Prostate gland (tissue), 2 donors: ENCODE results near the gene UTP25. TPM values are rescaled to one million over a fixed set of nuclear protein-coding genes. Genes with fewer than 3 reads are reported as not detected.

ENCODE experiments used
- DNase-seq: peaks from one replicate; pipeline ENCODE4 v3.0.0-alpha.2; 2019; ENCODE audit warnings: low spot score
- H3K27ac ChIP-seq, 2 donors: fragments of 200-600 bp; sonication (generic); 2 replicates each; pipeline ENCODE4 v1.5.1; 2017 to 2019
- H3K27me3 ChIP-seq: fragments of 200-600 bp; sonication (generic); replicated peaks from 2 replicates; pipeline ENCODE4 v1.5.1; 2019; ENCODE audit not compliant: insufficient read depth
- H3K36me3 ChIP-seq, 2 donors: fragments of 200-600 bp; sonication (generic); 1 replicate in 1 of 2; 2 replicates in 1 of 2; pipeline versions ENCODE4 v1.5.1 to v1.8.1; 2017 to 2019
- H3K4me1 ChIP-seq: fragments of 200-600 bp; sonication (generic); replicated peaks from 2 replicates; pipeline ENCODE4 v1.5.1; 2019
- H3K4me3 ChIP-seq, 2 donors: fragments of 200-600 bp; sonication (generic); 2 replicates each; pipeline ENCODE4 v1.5.1; 2017 to 2019
- H3K9me3 ChIP-seq: fragments of 200-600 bp; sonication (generic); 2 replicates; pipeline ENCODE4 v1.5.1; 2017
- POLR2A ChIP-seq: fragments of 450-650 bp; IDR thresholded peaks from one replicate; pipeline ENCODE4 v1.6.1; 2016; ENCODE audit warnings: antibody characterized with exemption, mild to moderate bottlenecking
- POLR2AphosphoS5 ChIP-seq: sonication (generic); formaldehyde crosslinking; IDR thresholded peaks from one replicate; pipeline ENCODE4 v1.6.1; 2017; ENCODE audit warnings: antibody characterized with exemption
- WGBS: methylation state at CpG from one replicate; pipeline ENCODE4 v1.1.5; 2018; 5-methylcytosine and 5-hydroxymethylcytosine counted together
- intact Hi-C: fragments of 100-400 bp; cut with DNase I; formaldehyde crosslinking; loops from one replicate; pipeline ENCODE4 v1.14.2; 2022
- total RNA-seq, 2 donors: library from RNA; depleted of rRNA; stranded (reverse); fragments of >200 nt; gene quantifications; one replicate each; pipeline ENCODE4 v1.1.0, GENCODE V29; 2016
- TF ChIP-seq, protein P1 (sequence below), 4 experiments: fragments of 200-600 bp in 2 of 4; fragments of 450-650 bp in 2 of 4; sonication (generic) in 2 of 4; IDR thresholded peaks; 1 replicate in 3 of 4; 2 replicates in 1 of 4; pipeline ENCODE4 v1.5.1; 2016 to 2019; ENCODE audit warnings: antibody characterized with exemption in 4 of 4, mild to moderate bottlenecking in 2 of 4, moderate library complexity in 2 of 4

UTP25 gene
- total RNA-seq, 2 donors from 2014 or later: 6.0 to 8.1 TPM

DNA sequence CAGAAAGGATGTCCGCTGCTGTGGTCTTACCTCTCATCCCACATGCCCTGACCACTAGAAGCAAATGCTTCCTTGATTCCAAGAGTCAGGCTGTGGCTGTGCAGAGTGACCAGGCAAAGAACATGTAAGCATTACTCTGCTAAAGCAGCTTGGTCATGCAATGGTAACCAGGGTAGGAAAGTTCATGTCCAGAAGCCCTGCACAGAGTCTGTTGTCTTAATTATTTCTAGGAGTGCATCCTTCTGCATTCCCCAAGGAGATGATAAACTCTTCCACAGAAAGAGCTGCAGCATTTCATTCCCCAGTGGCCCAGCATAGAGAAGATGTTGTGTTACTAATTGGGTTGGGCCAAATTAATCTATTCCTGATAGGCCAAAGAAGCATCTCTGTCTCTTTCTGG lies 10.1 kb upstream of the UTP25 start:
- Histone ChIP-seq H3K9me3 (no peaks in the 10 kb centered on the region), H3K27ac (peak overlapping the region in 1 of 2 donors; percentile 59), H3K4me1 (no peaks in the 10 kb centered on the region), H3K4me3 (no peak overlapping the region), H3K27me3 (no peaks in the 10 kb centered on the region), H3K36me3 (no peaks in the 10 kb centered on the region)
- TF ChIP-seq POLR2A (no peak), POLR2AphosphoS5 (no peak)
- TF ChIP-seq, protein P1, sequence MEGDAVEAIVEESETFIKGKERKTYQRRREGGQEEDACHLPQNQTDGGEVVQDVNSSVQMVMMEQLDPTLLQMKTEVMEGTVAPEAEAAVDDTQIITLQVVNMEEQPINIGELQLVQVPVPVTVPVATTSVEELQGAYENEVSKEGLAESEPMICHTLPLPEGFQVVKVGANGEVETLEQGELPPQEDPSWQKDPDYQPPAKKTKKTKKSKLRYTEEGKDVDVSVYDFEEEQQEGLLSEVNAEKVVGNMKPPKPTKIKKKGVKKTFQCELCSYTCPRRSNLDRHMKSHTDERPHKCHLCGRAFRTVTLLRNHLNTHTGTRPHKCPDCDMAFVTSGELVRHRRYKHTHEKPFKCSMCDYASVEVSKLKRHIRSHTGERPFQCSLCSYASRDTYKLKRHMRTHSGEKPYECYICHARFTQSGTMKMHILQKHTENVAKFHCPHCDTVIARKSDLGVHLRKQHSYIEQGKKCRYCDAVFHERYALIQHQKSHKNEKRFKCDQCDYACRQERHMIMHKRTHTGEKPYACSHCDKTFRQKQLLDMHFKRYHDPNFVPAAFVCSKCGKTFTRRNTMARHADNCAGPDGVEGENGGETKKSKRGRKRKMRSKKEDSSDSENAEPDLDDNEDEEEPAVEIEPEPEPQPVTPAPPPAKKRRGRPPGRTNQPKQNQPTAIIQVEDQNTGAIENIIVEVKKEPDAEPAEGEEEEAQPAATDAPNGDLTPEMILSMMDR (IDR thresholded peaks at IDR 0.05): no peak
- intact Hi-C loops: no loop called here
- no peak for DNase-seq
- WGBS: 100% methylated on average over 1 of the region's 1 CpG

DNA sequence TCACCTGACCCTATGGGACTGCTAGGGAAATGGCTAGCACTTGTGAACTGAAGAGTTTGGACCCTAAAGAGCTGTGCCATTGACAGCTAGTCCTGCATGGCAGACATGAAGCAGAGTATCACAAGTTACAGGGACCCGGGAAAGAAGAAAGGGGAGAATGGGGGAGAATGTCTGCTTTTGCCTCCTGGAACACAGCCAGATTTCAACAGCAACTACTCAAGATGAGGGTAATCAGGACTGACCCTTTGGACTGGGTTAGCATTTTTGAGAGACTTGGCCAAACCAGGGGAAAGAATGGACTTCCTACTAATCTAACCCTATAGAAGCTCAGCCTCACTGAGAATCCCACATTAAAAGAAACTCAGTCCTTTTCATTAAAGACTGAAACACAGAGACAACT lies 8.7 kb upstream of the UTP25 start:
- WGBS: 70% methylated on average over 1 of the region's 1 CpG
- H3K9me3 ChIP-seq: no peaks in the 10 kb centered on the region
- no peaks in the 10 kb centered on the region for H3K27me3 ChIP-seq
- TF ChIP-seq POLR2A: no peak
- TF ChIP-seq POLR2AphosphoS5: no peak
- TF ChIP-seq, protein P1 (IDR thresholded peaks at IDR 0.05): no peak
- DNase-seq: no peak
- intact Hi-C loops: no loop called here
- no peaks in the 10 kb centered on the region for H3K36me3 ChIP-seq
- H3K27ac ChIP-seq: no peak overlapping the region
- no peak overlapping the region for H3K4me3 ChIP-seq
- H3K4me1 ChIP-seq: no peaks in the 10 kb centered on the region

DNA sequence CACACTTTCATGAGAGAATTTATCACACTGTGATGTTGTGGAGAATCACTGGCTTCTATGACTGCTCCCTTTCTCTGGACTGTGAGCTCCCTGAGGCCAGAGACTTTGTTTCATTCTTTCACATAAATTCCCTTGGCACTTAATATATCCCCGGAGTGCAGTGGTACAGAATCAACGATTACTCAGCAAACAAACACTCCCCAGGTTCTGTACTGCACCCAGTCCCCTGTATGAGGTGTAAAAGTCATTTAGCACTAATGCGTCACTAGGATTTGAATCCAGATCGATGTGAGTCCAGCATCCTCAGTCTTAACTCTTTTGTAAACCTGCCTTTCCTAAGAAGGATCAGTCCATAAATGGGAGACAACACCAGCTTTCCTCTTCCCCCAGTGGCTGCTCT lies 6.8 kb upstream of the UTP25 start:
- TF ChIP-seq POLR2A (no peak), POLR2AphosphoS5 (no peak)
- TF ChIP-seq, protein P1 (IDR thresholded peaks at IDR 0.05): no peak
- Histone ChIP-seq H3K4me3 (no peak overlapping the region), H3K36me3 (no peaks in the 10 kb centered on the region), H3K27ac (no peak overlapping the region), H3K27me3 (no peaks in the 10 kb centered on the region), H3K9me3 (no peaks in the 10 kb centered on the region), H3K4me1 (no peaks in the 10 kb centered on the region)
- 67% methylated on average over 4 of the region's 4 CpGs for WGBS
- DNase-seq: no peak
- intact Hi-C loops: no loop called here

DNA sequence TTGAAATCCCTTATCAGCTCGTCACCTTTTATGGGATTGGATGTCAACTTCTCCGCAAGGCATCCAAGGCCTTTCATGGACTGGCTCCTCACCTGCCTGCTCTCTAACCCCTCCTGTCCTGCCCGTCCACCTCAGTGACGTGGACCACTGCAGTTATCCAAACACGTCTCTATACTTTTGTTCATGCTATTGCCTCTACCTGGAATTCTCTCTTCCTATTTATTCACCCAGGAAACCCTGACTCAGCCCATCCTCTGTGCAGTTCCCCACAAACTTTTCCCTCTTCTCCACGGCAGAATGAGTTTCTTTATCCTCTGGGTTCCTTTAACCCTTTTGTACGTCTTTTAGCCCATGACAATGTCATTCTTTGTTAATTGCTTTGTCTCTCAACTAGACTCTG lies 5.1 kb upstream of the UTP25 start:
- Histone ChIP-seq H3K4me1 (no peaks in the 10 kb centered on the region), H3K27ac (peak overlapping the region in 1 of 2 donors; percentile 48), H3K27me3 (no peaks in the 10 kb centered on the region), H3K9me3 (no peaks in the 10 kb centered on the region), H3K4me3 (no peak overlapping the region), H3K36me3 (no peaks in the 10 kb centered on the region)
- DNase-seq: no peak
- TF ChIP-seq POLR2AphosphoS5 (no peak), POLR2A (no peak)
- TF ChIP-seq, protein P1 (IDR thresholded peaks at IDR 0.05): no peak
- intact Hi-C loops: no loop called here
- 24% methylated on average over 7 of the region's 7 CpGs for WGBS

DNA sequence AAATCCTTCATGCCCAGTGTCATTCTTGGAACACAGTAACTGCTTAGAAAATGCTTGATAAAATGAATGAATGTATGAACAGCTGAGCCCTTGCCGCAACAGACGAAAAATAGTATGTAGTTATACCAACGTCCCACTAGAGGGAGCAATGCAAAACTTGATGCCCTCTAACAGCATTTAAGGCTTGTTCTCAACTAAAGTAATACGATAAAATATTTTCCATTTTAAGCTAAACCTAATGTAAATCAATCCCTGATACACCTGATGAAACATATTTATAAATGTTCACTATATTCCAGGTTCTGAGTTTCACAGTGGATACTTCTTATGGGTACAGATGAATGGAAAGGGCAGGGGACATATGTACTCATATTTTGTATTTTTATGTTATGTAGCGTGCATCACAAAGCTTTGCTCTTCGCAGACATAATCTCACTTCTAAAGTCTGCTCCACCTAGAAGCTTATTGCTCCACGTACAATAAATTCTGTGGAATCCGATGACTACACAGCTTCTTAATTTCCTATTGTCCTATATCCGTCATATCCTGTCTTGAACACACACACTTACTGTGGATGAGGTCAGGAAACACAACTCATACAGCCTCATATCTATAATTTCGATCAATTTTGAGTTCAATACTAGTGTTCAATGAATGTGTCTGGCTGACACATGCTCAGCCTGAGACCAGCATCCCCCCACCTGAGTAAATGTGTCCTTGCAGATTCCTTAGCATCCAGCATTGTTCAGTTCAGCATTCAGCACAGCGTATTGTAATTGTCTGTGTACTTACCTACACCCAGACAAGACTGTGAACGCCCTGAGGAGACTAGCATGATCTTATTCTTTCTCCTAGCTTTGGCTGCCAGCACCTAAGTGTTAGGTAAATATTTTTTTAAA lies 4.4 kb upstream of the UTP25 start:
- Histone ChIP-seq H3K27ac (peak overlapping the region; percentile 46 to 48), H3K27me3 (no peaks in the 10 kb centered on the region), H3K4me1 (no peaks in the 10 kb centered on the region), H3K9me3 (no peaks in the 10 kb centered on the region), H3K4me3 (no peak overlapping the region), H3K36me3 (no peaks in the 10 kb centered on the region)
- WGBS: 24% methylated on average over 12 of the region's 12 CpGs
- peak; percentile 74 for DNase-seq
- TF ChIP-seq, protein P1 (IDR thresholded peaks at IDR 0.05): peak; percentile 44 to 73 (median 64)
- TF ChIP-seq POLR2AphosphoS5 (peak; percentile 66), POLR2A (no peak)
- intact Hi-C loops: no loop called here
